HG02943 (cell line): Measurements from ENCODE around the gene YKT6.

Source experiments
- ATAC-seq: cut with Tn5 transposase; IDR thresholded peaks from one replicate; pipeline ENCODE4 v1.9.1; 2021; ENCODE audit warnings: mild to moderate bottlenecking, low read depth, moderate library complexity; ENCODE audit not compliant: unreplicated experiment

The YKT6 gene

GRCh38 chr7:44216521-44217222 lies 15.9 kb downstream of the YKT6 start:
- ATAC-seq = no peak

- no peak for ATAC-seq
Observed at GRCh38 chr7:44217223-44217714, 16.5 kb downstream of the YKT6 start.

- no peak for ATAC-seq
Observed at GRCh38 chr7:44217852-44218402, 17.1 kb downstream of the YKT6 start.

GRCh38 chr7:44218418-44219201 lies 17.8 kb downstream of the YKT6 start:
- ATAC-seq = no peak

GRCh38 chr7:44219371-44220045 lies 18.7 kb downstream of the YKT6 start:
- ATAC-seq = no peak

GRCh38 chr7:44220046-44220357 lies 19.2 kb downstream of the YKT6 start:
- no peak for ATAC-seq

- no peak for ATAC-seq
Observed at GRCh38 chr7:44220358-44221112, 19.8 kb downstream of the YKT6 start.

GRCh38 chr7:44221231-44221791 lies 20.5 kb downstream of the YKT6 start:
- no peak for ATAC-seq

- ATAC-seq = no peak
Observed at GRCh38 chr7:44222074-44222473, 21.3 kb downstream of the YKT6 start.

- ATAC-seq = no peak
Observed at GRCh38 chr7:44222776-44223261, 22.0 kb downstream of the YKT6 start.

- ATAC-seq = no peak
Observed at GRCh38 chr7:44223362-44224079, 22.7 kb downstream of the YKT6 start.

- ATAC-seq = no peak
Observed at GRCh38 chr7:44224080-44224973, 23.5 kb downstream of the YKT6 start.

- ATAC-seq = no peak
Observed at GRCh38 chr7:44224974-44225565, 24.3 kb downstream of the YKT6 start.

- no peak for ATAC-seq
Observed at GRCh38 chr7:44225566-44226395, 25.0 kb downstream of the YKT6 start.

- ATAC-seq = no peak
Observed at GRCh38 chr7:44226396-44226753, 25.6 kb downstream of the YKT6 start.

- ATAC-seq = no peak
Observed at GRCh38 chr7:44227911-44228310, 27.1 kb downstream of the YKT6 start.
